Neutrophil (primary cell): Measurements from ENCODE around the gene SPAG9.

Source experiments
- H3K27ac ChIP-seq: fragments of 200-600 bp; sonication (generic); 2 replicates; pipeline ENCODE4 v1.5.1; 2016; ENCODE audit warnings: mild to moderate bottlenecking, moderate library complexity
- H3K27me3 ChIP-seq: fragments of 200-600 bp; sonication (generic); 2 replicates; pipeline ENCODE4 v1.6.0; 2016; ENCODE audit warnings: mild to moderate bottlenecking
- H3K36me3 ChIP-seq: fragments of 200-600 bp; sonication (generic); 2 replicates; pipeline ENCODE4 v1.5.1; 2017
- H3K4me1 ChIP-seq, 2 experiments: fragments of 200-600 bp in 1 of 2; sonication (generic) in 1 of 2; 1 replicate in 1 of 2; 2 replicates in 1 of 2; pipeline versions ENCODE4 v1.5.1 to v1.6.1; 2013 to 2016; ENCODE audit warnings: low read depth in 1 of 2, low read length in 1 of 2, mild to moderate bottlenecking in 1 of 2, moderate library complexity in 1 of 2; ENCODE audit not compliant: control insufficient read depth in 1 of 2, insufficient read depth in 1 of 2
- H3K4me3 ChIP-seq, 2 experiments: fragments of 200-600 bp in 1 of 2; sonication (generic) in 1 of 2; 1 replicate in 1 of 2; 2 replicates in 1 of 2; pipeline ENCODE4 v1.5.1; 2013 to 2016; ENCODE audit warnings: low read depth in 1 of 2, low read length in 1 of 2, mild to moderate bottlenecking in 1 of 2, moderate library complexity in 1 of 2
- H3K9me3 ChIP-seq: fragments of 200-600 bp; sonication (generic); 2 replicates; pipeline ENCODE4 v1.5.1; 2016
- CTCF ChIP-seq: fragments of 200-600 bp; sonication (generic); IDR thresholded peaks from 2 replicates; pipeline ENCODE4 v1.5.1; 2016; ENCODE audit warnings: antibody characterized with exemption

Gene SPAG9

GRCh38 chr17:50957600-50958575 lies 162.8 kb downstream of the SPAG9 start:
- peaks cover 0 to 3% of the 10 kb centered on the region in 2 experiments for H3K4me1 ChIP-seq
- H3K27ac ChIP-seq = no peak overlapping the region
- TF ChIP-seq CTCF = no peak

GRCh38 chr17:50956750-50957523 lies 163.7 kb downstream of the SPAG9 start:
- Histone ChIP-seq H3K27ac (no peak overlapping the region), H3K4me1 (peaks cover 2 to 6% of the 10 kb centered on the region in 2 experiments), H3K36me3 (peaks cover 40% of the 10 kb centered on the region), H3K27me3 (peaks cover 29% of the 10 kb centered on the region), H3K4me3 (no peak overlapping the region), H3K9me3 (no peaks in the 10 kb centered on the region)
- TF ChIP-seq CTCF = peak; percentile 60

More at GRCh38 chr17:50957600-50958575, 162.8 kb downstream of the SPAG9 start:
- Histone ChIP-seq H3K36me3 (peaks cover 50% of the 10 kb centered on the region), H3K4me3 (no peak overlapping the region), H3K9me3 (no peaks in the 10 kb centered on the region), H3K27me3 (peaks cover 24% of the 10 kb centered on the region)

GRCh38 chr17:50956409-50956749 lies 164.3 kb downstream of the SPAG9 start:
- H3K27ac ChIP-seq = no peak overlapping the region
- no peak overlapping the region for H3K4me3 ChIP-seq
- no peak for TF ChIP-seq CTCF
- peaks cover 3 to 10% of the 10 kb centered on the region in 2 experiments for H3K4me1 ChIP-seq
- H3K36me3 ChIP-seq = peaks cover 35% of the 10 kb centered on the region
- peaks cover 34% of the 10 kb centered on the region for H3K27me3 ChIP-seq
- no peaks in the 10 kb centered on the region for H3K9me3 ChIP-seq

GRCh38 chr17:50955667-50956120 lies 165.0 kb downstream of the SPAG9 start:
- no peak for TF ChIP-seq CTCF
- H3K36me3 ChIP-seq = peaks cover 30% of the 10 kb centered on the region
- H3K9me3 ChIP-seq = no peaks in the 10 kb centered on the region
- peaks cover 8 to 16% of the 10 kb centered on the region in 2 experiments for H3K4me1 ChIP-seq
- no peak overlapping the region for H3K27ac ChIP-seq
- H3K4me3 ChIP-seq = no peak overlapping the region
- H3K27me3 ChIP-seq = peaks cover 34% of the 10 kb centered on the region

GRCh38 chr17:50955160-50955559 lies 165.5 kb downstream of the SPAG9 start:
- H3K27ac ChIP-seq = no peak overlapping the region
- peaks cover 13 to 21% of the 10 kb centered on the region in 2 experiments for H3K4me1 ChIP-seq
- H3K4me3 ChIP-seq = no peak overlapping the region
- H3K9me3 ChIP-seq = no peaks in the 10 kb centered on the region
- peaks cover 24% of the 10 kb centered on the region for H3K36me3 ChIP-seq
- TF ChIP-seq CTCF = no peak
- peaks cover 34% of the 10 kb centered on the region for H3K27me3 ChIP-seq
